Tongue (tissue), 2 donors: ENCODE results near the gene IGFBP5. TPM values are rescaled to one million over a fixed set of nuclear protein-coding genes. Genes with fewer than 3 reads are reported as not detected.
A peak's percentile ranks its signal among the peaks of the same experiment; 100 is the strongest.

ENCODE experiments used
- DNase-seq: peaks from one replicate; pipeline ENCODE4 v3.0.0-alpha.2; 2015
- total RNA-seq: library from RNA; depleted of rRNA; stranded (reverse); fragments of >200 nt; gene quantifications from one replicate; pipeline ENCODE4 v1.2.3, GENCODE V29; 2014

IGFBP5 gene
- 499 TPM for total RNA-seq

DNA sequence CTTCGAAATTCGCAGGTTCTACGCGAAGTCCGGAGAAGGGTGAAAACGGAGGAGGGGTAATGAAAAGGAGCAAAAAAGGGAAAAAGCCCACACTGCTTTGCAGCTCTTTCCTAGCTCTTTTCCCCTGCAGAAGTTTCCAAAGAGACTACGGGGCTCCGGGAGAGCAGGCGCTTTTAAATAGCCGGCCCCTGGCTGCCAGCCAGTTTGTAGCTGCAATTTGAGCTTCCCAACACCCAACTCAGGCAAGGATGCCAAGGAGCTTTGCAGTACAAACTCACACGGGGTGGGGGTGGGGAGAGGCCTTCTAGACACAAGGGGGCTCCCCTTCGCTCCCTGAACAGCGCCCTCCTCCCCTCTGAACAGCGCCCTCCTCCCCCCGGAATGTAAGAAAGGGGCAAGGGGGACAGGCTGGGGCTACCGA lies at the start of gene IGFBP5:
TSS of gene IGFBP5 (minus strand) at position 149 of the 421 bp plus-strand sequence. CDS start 774 bp downstream, outside the sequence.
- DNase-seq, result peak; percentile 99

DNA sequence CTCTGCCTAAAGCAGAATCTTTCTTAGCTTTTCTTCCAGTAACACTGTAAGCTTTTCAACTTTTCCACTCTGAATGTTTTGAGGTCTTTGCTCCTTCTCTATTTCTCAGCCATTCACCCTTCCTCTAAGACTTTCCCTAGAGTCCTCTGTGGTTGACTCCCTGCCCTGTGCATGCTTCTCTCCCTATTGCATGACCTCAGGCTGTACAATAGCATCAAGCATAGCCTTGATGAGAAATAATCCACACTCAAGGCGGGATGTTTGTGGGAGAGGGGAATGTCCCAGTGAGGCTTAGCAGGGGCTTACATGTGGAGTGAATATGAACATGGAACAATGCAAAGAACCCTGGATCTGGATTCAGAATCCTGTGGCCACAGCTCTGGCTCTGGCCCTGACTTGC lies 48.4 kb upstream of the IGFBP5 start:
- DNase-seq, result peak; percentile 11

DNA sequence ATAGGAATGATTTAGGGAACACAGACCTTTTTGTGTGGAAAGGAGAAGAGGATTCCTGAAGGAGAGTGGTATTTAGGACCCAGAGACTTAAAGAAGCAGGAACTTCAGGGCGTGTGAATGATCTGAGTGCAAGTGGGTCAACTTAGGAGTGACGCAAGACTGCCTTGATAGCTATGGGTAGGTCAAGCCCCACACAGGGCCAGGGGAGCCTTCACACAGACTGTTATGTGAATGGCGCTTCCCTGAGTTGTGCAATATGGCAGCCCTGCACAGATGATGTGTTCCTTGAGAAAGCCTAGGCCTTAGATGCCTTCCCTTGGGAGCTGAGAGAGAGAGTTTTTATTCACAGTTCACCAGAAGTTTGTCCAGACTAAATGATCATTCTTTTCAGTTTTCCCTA lies 47.1 kb upstream of the IGFBP5 start:
- DNase-seq, result no peak

DNA sequence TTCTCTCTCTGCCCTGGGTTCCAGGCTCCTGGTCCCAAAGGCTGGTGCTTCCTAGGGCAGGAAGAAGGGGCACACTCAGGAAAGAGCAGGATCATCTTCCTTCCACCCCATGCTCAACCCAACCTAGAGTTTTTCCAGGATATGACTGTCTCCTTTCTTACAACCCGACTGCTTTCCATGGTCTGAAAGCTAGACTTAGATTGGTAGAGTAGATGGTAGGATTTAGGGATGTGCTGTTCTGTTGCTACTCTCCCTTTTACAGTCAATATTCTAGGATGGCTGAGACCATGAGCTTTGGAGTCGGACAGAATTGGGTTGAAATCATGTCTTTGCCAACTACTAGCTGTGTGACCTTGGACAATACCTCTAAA lies 45.9 kb upstream of the IGFBP5 start:
- DNase-seq, result no peak

DNA sequence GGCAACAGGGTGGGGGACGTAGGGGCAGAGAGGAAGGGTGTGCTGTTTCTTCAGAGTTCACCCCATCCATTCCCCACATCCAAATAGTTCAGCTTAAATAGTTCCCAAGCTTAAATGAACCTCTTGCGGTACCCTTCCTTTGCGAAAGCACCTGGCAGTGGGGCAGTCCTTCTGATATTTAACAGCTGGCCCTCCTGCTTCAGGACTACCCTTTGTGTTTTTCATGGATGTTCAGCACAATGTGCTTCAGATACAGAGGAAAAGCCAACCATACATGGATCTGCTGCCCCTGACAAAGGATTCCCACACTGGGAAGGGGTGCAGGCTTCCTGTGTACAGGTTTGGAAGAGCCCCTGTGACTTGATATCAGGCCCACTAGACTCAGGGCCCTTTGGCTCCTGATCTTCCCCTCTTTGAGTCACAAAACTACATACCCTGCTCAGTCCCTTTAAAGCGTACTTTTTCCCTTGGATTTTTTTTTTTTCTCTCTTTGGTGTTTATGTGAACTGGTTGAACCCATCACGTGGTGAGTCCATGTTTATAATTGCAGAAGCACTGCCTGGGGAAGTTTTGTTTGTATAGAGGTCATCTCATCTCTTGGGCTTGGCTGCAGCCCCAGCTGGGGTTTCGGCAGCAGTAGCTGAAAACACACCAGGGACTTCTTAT lies 45.3 kb upstream of the IGFBP5 start:
- DNase-seq, result no peak

DNA sequence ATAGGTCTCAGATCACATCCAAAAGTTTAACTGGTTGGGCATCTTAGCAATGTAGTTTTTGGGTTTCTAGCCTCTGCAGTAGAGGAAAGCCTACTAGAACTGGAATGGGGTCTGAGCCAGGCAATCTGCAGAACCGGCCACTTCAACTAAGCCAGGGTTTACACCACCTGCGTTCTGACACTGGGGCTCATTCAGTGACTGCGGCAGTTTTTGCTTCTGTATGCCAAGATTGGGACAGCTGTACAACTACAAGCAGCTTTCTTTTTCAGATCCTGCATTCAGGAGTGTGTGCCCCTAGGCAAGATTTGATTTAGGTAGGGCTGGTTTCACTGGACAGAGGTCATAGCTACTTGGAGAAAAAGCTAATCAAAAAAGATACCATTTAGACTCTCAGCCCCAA lies 43.7 kb upstream of the IGFBP5 start:
- peak; percentile 87 for DNase-seq

GRCh38 chr2:216737676-216738075 lies 42.3 kb upstream of the IGFBP5 start:
- DNase-seq, result no peak

- DNase-seq, result peak; percentile 80
Measured at GRCh38 chr2:216736326-216736725, 41.0 kb upstream of the IGFBP5 start.

GRCh38 chr2:216735668-216736067 lies 40.3 kb upstream of the IGFBP5 start:
- no peak for DNase-seq

DNA sequence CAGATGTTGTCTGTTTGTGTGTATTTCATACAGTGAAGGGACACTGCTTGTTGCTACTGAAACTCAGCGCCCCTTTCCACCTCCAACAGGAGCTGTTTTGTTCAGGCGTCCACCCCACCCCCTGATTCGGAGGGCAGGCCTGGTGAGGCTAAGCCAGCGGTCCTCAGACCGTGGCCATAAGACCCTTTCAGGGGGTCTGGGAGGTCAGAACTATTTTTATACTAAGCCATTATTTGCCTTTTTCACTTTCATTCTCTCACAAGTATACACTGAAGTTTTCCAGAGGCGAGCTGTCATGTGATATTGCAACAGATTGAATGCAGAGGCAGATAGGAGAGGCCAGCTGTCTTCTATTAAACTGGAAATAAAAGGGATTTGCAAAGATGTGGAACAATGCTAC lies 39.7 kb upstream of the IGFBP5 start:
- peak; percentile 90 for DNase-seq

DNA sequence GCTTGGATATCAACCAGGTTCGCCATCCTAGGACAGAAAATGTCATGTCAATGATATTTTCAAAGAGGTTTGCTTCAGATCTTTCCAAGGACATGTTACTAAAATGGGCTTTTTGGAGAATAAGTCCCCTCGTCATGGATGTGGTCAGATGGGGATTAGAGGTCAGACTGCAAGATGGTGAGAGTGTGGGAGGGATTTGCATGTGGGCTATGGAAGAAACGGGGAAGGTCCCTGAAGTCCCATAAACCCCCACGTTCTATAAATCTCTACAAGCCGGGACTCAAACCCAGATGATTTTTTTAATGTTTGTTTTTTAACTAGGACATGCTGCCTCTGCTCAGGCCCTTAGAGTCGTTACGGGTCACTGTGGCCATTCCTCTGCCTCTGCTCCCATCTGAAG lies 37.7 kb upstream of the IGFBP5 start:
- DNase-seq, result no peak

DNA sequence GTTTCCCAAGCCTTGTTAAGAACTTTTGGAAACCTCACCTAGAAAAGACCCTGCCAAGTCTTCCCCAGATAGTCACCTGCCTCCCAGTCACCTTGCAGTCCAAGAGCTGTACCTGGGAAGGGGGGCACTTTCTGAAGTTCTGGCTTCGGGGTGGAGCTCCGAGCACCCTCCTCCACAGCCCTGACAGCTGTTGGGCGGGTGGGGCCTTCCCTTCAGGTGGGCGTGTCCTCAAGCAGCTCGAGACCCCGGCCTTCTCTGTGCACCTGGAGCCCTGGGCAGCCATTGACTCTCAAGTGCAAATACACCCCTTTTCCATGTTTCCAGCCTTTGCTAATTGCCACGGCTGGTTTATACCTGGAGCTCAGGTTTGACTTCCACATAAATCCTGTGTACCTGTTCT lies 37.0 kb upstream of the IGFBP5 start:
- DNase-seq, result no peak

- no peak for DNase-seq
Measured at GRCh38 chr2:216731465-216731864, 36.1 kb upstream of the IGFBP5 start.

DNA sequence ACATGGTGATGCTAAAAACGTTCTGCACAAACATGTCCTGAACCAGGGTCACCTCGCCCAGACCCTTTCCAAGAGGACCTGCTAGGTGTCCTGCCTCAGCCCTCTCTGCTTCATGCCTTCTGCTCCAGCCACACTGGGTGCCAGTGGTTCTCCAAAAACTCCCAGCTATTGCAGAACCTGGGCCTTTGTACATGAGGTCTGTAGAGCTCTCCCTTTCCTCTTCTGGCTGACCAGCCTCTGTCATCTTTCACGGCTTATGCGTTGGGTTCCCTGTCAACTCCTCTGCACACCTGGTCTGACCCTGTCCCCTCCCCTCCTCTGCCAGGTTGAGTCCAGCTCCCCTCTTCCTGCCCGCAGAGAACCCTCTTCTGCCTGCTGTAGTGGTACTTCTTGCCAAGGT lies 35.5 kb upstream of the IGFBP5 start:
- DNase-seq, result no peak

DNA sequence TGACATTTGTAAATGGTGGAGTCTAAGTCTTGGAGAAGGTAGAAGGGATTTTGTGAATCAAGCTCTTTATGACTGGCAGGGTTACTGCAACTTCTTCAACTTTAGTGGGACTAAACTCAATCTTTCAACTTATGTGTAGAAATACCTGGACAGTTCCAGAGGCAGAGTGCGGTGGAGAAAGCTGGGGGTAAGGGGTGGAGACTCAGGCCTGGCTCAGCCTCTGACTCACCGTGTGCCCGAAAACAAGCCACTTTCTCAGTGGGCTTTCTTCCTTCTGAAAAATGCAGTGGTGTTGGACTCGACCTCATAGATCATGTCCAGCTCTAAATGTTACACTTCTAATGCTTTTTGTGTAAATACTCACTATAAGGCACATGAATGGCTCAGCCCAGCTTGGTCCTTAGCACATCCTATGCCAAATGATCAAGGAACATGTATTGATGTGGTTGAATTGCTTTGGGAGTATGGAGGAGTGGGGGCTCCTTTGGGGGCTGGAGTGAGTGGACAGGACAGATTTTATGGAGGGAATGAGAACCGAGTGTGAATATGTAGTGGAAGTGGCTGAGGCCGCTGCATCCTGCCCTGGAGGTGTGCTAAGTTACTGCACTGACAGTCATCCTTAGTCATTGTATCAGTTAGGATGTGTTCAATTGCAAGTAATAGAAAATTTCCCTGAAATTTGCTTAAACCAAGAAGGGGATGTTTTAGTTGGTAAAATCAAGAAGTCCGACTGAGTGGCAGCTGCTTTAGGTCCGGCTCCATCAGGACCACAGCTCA lies 32.2 kb upstream of the IGFBP5 start:
- no peak for DNase-seq

DNA sequence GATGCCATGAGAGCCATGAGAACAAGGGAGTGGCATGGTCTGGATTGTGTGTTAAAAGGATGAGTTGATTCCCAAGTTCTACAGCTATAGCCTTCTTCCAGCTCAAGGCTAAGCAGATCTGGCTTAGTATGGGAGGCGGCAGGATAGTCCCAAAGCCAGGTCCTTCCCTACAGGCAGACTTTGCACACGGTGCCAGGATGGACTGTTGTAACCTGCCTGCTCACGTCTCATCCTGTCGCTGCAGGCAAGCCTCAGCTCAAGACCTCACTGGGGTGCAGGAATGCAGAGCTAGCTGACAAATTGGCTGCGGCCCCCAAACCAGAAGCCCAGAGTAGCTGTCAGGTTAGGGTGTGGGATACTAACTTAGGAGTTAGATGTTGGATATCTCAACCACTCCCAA lies 28.8 kb upstream of the IGFBP5 start:
- DNase-seq, result no peak

DNA sequence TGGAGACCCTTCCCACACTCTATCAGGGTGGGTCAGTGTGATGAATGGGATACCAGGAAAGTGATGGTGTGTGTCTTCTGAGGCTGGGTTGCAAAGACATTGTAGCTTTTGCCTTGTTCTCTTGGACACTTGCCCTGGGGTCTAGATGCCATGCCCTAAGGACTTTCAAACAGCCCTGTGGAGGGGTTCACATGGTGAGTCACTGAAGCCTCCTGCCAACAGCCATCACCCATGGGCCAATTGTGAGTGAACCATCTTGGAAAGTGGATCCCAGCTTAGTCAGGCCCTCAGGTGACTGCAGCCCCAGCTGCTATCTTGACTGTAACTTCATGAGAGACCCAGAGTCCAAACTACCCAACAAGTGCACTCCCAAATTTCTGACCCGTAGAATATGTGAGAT lies 25.8 kb upstream of the IGFBP5 start:
- no peak for DNase-seq

DNA sequence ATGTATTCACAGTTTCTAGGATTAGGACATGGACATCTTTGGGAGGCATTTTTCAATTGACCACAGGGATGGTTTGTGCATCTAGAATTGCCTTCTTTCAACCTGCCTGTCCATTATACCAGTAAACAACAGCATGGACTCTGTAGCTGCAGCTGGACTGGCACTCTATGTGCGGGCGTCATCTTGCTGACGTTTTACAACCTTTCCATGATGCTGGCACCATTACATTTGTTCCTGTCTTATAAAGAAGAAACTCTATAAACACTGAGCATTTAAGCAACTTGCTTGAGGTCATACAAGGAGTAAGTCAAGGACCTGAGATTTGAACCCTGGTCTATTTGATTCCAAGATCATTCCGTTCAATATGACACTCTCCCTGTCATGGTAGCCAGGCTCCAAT lies 25.4 kb upstream of the IGFBP5 start:
- DNase-seq, result no peak

DNA sequence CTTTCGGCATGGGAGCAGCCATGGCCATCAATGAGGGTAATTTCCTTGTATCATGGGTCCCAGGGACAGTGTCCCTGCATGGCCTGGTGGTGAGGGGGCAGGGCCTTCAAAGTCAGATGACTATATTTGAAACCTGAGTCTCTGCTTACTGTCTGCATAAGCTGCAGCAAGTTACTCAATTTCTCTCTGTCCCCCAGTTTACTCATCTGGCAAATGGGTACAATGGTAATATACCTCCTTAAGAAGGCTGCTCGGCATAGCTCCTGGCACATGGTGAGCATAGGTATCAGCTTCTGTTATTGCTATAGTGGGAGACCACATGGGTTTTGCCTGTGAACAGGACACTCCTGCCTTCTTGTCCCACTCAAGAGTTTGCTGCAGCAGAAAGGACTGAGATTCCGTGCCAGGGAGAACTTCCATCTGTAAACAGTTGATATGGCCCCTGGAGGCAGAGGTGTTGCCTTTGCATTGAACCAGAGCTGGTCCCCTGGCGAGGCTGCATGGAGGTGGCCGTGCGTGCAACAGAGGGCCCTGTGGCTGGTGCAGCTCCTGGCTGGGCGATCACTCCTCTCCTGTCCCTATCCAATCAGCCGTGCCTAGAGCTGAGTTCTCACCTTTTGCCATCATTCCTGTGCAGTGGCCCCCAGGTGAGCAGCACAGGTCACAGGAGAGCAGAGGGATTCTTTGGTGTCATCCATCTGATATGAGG lies 22.7 kb upstream of the IGFBP5 start:
- DNase-seq, result no peak

GRCh38 chr2:216717491-216717901 lies 22.1 kb upstream of the IGFBP5 start:
- DNase-seq, result no peak

- no peak for DNase-seq
Measured at GRCh38 chr2:216716109-216716508, 20.8 kb upstream of the IGFBP5 start.

- DNase-seq, result peak; percentile 53
Measured at GRCh38 chr2:216715402-216715974, 20.1 kb upstream of the IGFBP5 start.

DNA sequence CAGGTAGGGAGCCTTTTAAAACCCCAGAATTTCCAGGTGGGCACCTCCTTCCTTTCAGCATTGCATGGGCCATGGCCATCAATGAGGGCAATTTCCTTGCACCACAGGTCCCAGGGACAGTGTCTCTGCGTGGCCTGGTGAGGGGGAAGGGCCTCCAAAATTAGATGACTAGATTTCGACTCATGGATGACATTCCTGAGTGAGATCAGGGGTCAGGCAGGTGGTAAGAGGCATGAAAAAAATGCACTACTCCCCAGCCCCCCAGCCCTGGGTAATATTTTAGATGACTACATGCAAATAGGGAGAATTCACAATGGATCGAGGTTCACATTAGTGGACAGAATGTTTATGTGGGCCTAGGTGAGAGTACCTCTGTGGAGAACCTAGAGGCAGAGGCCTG lies 19.0 kb upstream of the IGFBP5 start:
- no peak for DNase-seq
